Adipocyte (in vitro differentiated cells): ENCODE data around the gene AMMECR1.

Source experiments
- DNase-seq: peaks from one replicate; pipeline ENCODE4 v3.0.0-alpha.2; 2015; ENCODE audit warnings: low read depth
- H3K27me3 ChIP-seq: replicated peaks from 2 replicates; pipeline ENCODE4 v1.7.0; 2013; ENCODE audit warnings: mild to moderate bottlenecking, low read length, moderate library complexity; ENCODE audit not compliant: control insufficient read depth, insufficient read depth
- H3K36me3 ChIP-seq: 2 replicates; pipeline ENCODE4 v1.7.0; 2013; ENCODE audit warnings: low read length, mild to moderate bottlenecking, moderate library complexity; ENCODE audit not compliant: control insufficient read depth, insufficient read depth, severe bottlenecking
- H3K4me1 ChIP-seq: 2 replicates; pipeline ENCODE4 v1.7.0; 2013; ENCODE audit warnings: mild to moderate bottlenecking, low read length, moderate library complexity; ENCODE audit not compliant: control insufficient read depth, insufficient read depth
- H3K4me3 ChIP-seq: 2 replicates; pipeline ENCODE4 v1.7.0; 2013; ENCODE audit warnings: mild to moderate bottlenecking, low read length, moderate library complexity
- H3K9ac ChIP-seq: 2 replicates; pipeline ENCODE4 v1.7.0; 2013; ENCODE audit warnings: mild to moderate bottlenecking, low read length, moderate library complexity
- H3K9me3 ChIP-seq: 2 replicates; pipeline ENCODE4 v1.7.0; 2013; ENCODE audit warnings: mild to moderate bottlenecking, low read length, moderate library complexity; ENCODE audit not compliant: control insufficient read depth

AMMECR1 gene

GRCh38 chrX:110208092-110208491, 109.8 kb downstream of the AMMECR1 start:
- peaks cover 6% of the 10 kb centered on the region for H3K27me3 ChIP-seq
- no peak overlapping the region for H3K4me3 ChIP-seq
- no peaks in the 10 kb centered on the region for H3K36me3 ChIP-seq
- no peak overlapping the region for H3K9ac ChIP-seq
- H3K4me1 ChIP-seq, result peaks cover 5% of the 10 kb centered on the region
- no peaks in the 10 kb centered on the region for H3K9me3 ChIP-seq
- DNase-seq, result no peak

GRCh38 chrX:110204986-110205385, 112.9 kb downstream of the AMMECR1 start:
- Histone ChIP-seq H3K36me3 (peaks cover 6% of the 10 kb centered on the region), H3K4me1 (peaks cover 5% of the 10 kb centered on the region), H3K9me3 (no peaks in the 10 kb centered on the region), H3K9ac (no peak overlapping the region), H3K27me3 (peaks cover 12% of the 10 kb centered on the region), H3K4me3 (no peak overlapping the region)
- peak; percentile 63 for DNase-seq

GRCh38 chrX:110201799-110202198, 116.1 kb downstream of the AMMECR1 start:
- DNase-seq, result no peak
- H3K27me3 ChIP-seq, result peaks cover 15% of the 10 kb centered on the region
- H3K9me3 ChIP-seq, result no peaks in the 10 kb centered on the region
- H3K4me3 ChIP-seq, result no peak overlapping the region
- peaks cover 13% of the 10 kb centered on the region for H3K36me3 ChIP-seq
- H3K9ac ChIP-seq, result no peak overlapping the region
- H3K4me1 ChIP-seq, result peaks cover 5% of the 10 kb centered on the region

GRCh38 chrX:110194977-110195376, 122.9 kb downstream of the AMMECR1 start:
- H3K27me3 ChIP-seq, result peaks cover 11% of the 10 kb centered on the region
- no peak for DNase-seq
- H3K9ac ChIP-seq, result no peak overlapping the region
- H3K36me3 ChIP-seq, result peaks cover 6% of the 10 kb centered on the region
- H3K9me3 ChIP-seq, result no peaks in the 10 kb centered on the region
- no peaks in the 10 kb centered on the region for H3K4me1 ChIP-seq
- H3K4me3 ChIP-seq, result no peak overlapping the region

- no peak overlapping the region for H3K4me3 ChIP-seq
These were observed 125.4 kb downstream of the AMMECR1 start for GRCh38 chrX:110192516-110192915.

GRCh38 chrX:110188701-110189558, 129.0 kb downstream of the AMMECR1 start:
- Histone ChIP-seq H3K9me3 (peaks cover 18% of the 10 kb centered on the region), H3K9ac (no peak overlapping the region), H3K36me3 (no peaks in the 10 kb centered on the region), H3K4me1 (no peaks in the 10 kb centered on the region), H3K27me3 (peaks cover 5% of the 10 kb centered on the region), H3K4me3 (no peak overlapping the region)
- no peak for DNase-seq

More at GRCh38 chrX:110192516-110192915, 125.4 kb downstream of the AMMECR1 start:
- peaks cover 10% of the 10 kb centered on the region for H3K27me3 ChIP-seq
- H3K36me3 ChIP-seq, result no peaks in the 10 kb centered on the region
- H3K9ac ChIP-seq, result no peak overlapping the region
- H3K9me3 ChIP-seq, result peaks cover 3% of the 10 kb centered on the region
- no peak for DNase-seq
- H3K4me1 ChIP-seq, result no peaks in the 10 kb centered on the region

- peaks cover 18% of the 10 kb centered on the region for H3K9me3 ChIP-seq
- peaks cover 18% of the 10 kb centered on the region for H3K4me1 ChIP-seq
- no peak overlapping the region for H3K4me3 ChIP-seq
- no peak for DNase-seq
- no peak overlapping the region for H3K9ac ChIP-seq
- H3K27me3 ChIP-seq, result peaks cover 4% of the 10 kb centered on the region
- no peaks in the 10 kb centered on the region for H3K36me3 ChIP-seq
These were observed 134.6 kb downstream of the AMMECR1 start for GRCh38 chrX:110183314-110183713.

GRCh38 chrX:110182865-110183264, 135.0 kb downstream of the AMMECR1 start:
- no peaks in the 10 kb centered on the region for H3K36me3 ChIP-seq
- peaks cover 16% of the 10 kb centered on the region for H3K9me3 ChIP-seq
- H3K9ac ChIP-seq, result no peak overlapping the region
- H3K4me1 ChIP-seq, result peaks cover 18% of the 10 kb centered on the region
- H3K27me3 ChIP-seq, result peaks cover 4% of the 10 kb centered on the region
- no peak overlapping the region for H3K4me3 ChIP-seq
- DNase-seq, result no peak

- H3K4me1 ChIP-seq, result peaks cover 18% of the 10 kb centered on the region
- no peaks in the 10 kb centered on the region for H3K36me3 ChIP-seq
- DNase-seq, result no peak
- peaks cover 16% of the 10 kb centered on the region for H3K9me3 ChIP-seq
- peaks cover 4% of the 10 kb centered on the region for H3K27me3 ChIP-seq
- no peak overlapping the region for H3K4me3 ChIP-seq
- no peak overlapping the region for H3K9ac ChIP-seq
These were observed 135.5 kb downstream of the AMMECR1 start for GRCh38 chrX:110182362-110182761.

GRCh38 chrX:110181459-110182137, 136.3 kb downstream of the AMMECR1 start:
- Histone ChIP-seq H3K4me3 (no peak overlapping the region), H3K9me3 (peaks cover 13% of the 10 kb centered on the region), H3K27me3 (peaks cover 4% of the 10 kb centered on the region), H3K4me1 (peaks cover 18% of the 10 kb centered on the region), H3K9ac (no peak overlapping the region), H3K36me3 (no peaks in the 10 kb centered on the region)
- DNase-seq, result no peak

GRCh38 chrX:110180928-110181310, 137.0 kb downstream of the AMMECR1 start:
- H3K4me1 ChIP-seq, result peaks cover 18% of the 10 kb centered on the region
- H3K4me3 ChIP-seq, result no peak overlapping the region
- peaks cover 4% of the 10 kb centered on the region for H3K27me3 ChIP-seq
- peaks cover 6% of the 10 kb centered on the region for H3K9me3 ChIP-seq
- peak; percentile 53 for DNase-seq
- H3K9ac ChIP-seq, result no peak overlapping the region
- H3K36me3 ChIP-seq, result no peaks in the 10 kb centered on the region
